Panc1 (cell line): Measurements from ENCODE around the gene VSIR. TPM values are rescaled to one million over a fixed set of nuclear protein-coding genes. Genes with fewer than 3 reads are reported as not detected.

Source experiments
- ATAC-seq: fragments of 200-7000 bp; cut with Tn5 transposase; 2 replicates; pipeline ENCODE4 v1.9.1; 2020; ENCODE audit warnings: mild to moderate bottlenecking, moderate library complexity
- BruUV-seq: library from RNA; stranded (reverse); fragments of 400-500 nt; replicated peaks from 2 replicates; lab custom pipeline; 2021; lab: Mats Ljungman, UMichigan
- CTCF ChIA-PET: fragments of 300-600 bp; sonication (Branson Sonifier 250); formaldehyde crosslinking; loops from one replicate; lab custom pipeline; 2022; ENCODE audit warnings: antibody characterized with exemption; lab: Charles Lee
- POLR2A ChIA-PET: fragments of 300-600 bp; sonication (Branson Sonifier 250); formaldehyde crosslinking; loops from one replicate; lab custom pipeline; 2022; ENCODE audit warnings: antibody characterized with exemption; lab: Charles Lee
- DNase-seq: peaks from one replicate; pipeline ENCODE4 v3.0.0-alpha.2; 2010; ENCODE audit warnings: low read depth, low spot score
- H3K27ac ChIP-seq: 2 replicates; pipeline ENCODE4 v1.5.1; 2011; ENCODE audit warnings: mild to moderate bottlenecking, low read length, inconsistent platforms
- H3K27me3 ChIP-seq: fragments of 200-500 bp; sonication (Bioruptor generic); 2 replicates; pipeline ENCODE4 v1.6.0; 2014; ENCODE audit warnings: low read length, inconsistent platforms; ENCODE audit not compliant: control insufficient read depth, insufficient read depth
- H3K36me3 ChIP-seq: fragments of 200-500 bp; sonication (Bioruptor generic); 2 replicates; pipeline ENCODE4 v1.5.1; 2014; ENCODE audit warnings: inconsistent platforms, mild to moderate bottlenecking, low read length, moderate library complexity; ENCODE audit not compliant: control insufficient read depth, insufficient read depth
- H3K4me1 ChIP-seq: 2 replicates; pipeline ENCODE4 v1.5.1; 2011; ENCODE audit warnings: inconsistent platforms, mild to moderate bottlenecking, low read length, moderate library complexity; ENCODE audit not compliant: control insufficient read depth, insufficient read depth
- H3K4me3 ChIP-seq, 2 experiments: 2 replicates each; pipeline ENCODE4 v1.5.1; 2011 to 2012; ENCODE audit warnings: low read depth in 2 of 2, low read length in 2 of 2, mild to moderate bottlenecking in 2 of 2, inconsistent platforms in 1 of 2, moderate library complexity in 1 of 2
- H3K9me3 ChIP-seq: fragments of 200-500 bp; sonication (Bioruptor generic); 2 replicates; pipeline ENCODE4 v1.5.1; 2014; ENCODE audit warnings: low read depth, mild to moderate bottlenecking, inconsistent platforms, low read length, moderate library complexity; ENCODE audit not compliant: control insufficient read depth, insufficient read depth
- CTCF ChIP-seq: fragments of 450-650 bp; IDR thresholded peaks from 2 replicates; pipeline ENCODE4 v1.5.1; 2017; ENCODE audit warnings: mild to moderate bottlenecking
- POLR2AphosphoS5 ChIP-seq: IDR thresholded peaks from 2 replicates; pipeline ENCODE4 v1.6.1; 2012; ENCODE audit warnings: mild to moderate bottlenecking, low read depth, low read length, moderate library complexity
- REST ChIP-seq, 2 experiments: IDR thresholded peaks; 2 replicates each; pipeline ENCODE4 v1.6.1; 2011 to 2012; ENCODE audit warnings: low read depth in 2 of 2, control low read depth in 1 of 2, low read length in 1 of 2, mild to moderate bottlenecking in 1 of 2, moderate library complexity in 1 of 2; ENCODE audit not compliant: insufficient read depth in 1 of 2
- SIN3A ChIP-seq: IDR thresholded peaks from 2 replicates; pipeline ENCODE4 v1.6.1; 2012; ENCODE audit warnings: low read depth, mild to moderate bottlenecking, low read length, moderate library complexity, borderline replicate concordance; ENCODE audit not compliant: insufficient read depth
- TCF7L2 ChIP-seq: IDR thresholded peaks from 2 replicates; pipeline ENCODE4 v1.6.1; 2011; ENCODE audit warnings: mild to moderate bottlenecking, low read depth, low read length, inconsistent platforms
- in situ Hi-C: cut with HindIII; loops from 2 replicates; pipeline ENCODE4 v1.10.0; 2016; ENCODE audit warnings: low sequenced_read_pairs, low pct_unique_long_range_greater_than_20kb
- intact Hi-C: fragments of 100-400 bp; cut with micrococcal nuclease; formaldehyde crosslinking; loops from one replicate; pipeline ENCODE4 v1.10.0; 2022; ENCODE audit not compliant: unreplicated experiment
- total RNA-seq: library from RNA; stranded (reverse); gene quantifications from one replicate; pipeline ENCODE4 v1.2.1, GENCODE V29; 2021; ENCODE audit not compliant: unreplicated experiment

The VSIR gene
- total RNA-seq, 1 experiment from 2014 or later: 34.9 TPM

DNA sequence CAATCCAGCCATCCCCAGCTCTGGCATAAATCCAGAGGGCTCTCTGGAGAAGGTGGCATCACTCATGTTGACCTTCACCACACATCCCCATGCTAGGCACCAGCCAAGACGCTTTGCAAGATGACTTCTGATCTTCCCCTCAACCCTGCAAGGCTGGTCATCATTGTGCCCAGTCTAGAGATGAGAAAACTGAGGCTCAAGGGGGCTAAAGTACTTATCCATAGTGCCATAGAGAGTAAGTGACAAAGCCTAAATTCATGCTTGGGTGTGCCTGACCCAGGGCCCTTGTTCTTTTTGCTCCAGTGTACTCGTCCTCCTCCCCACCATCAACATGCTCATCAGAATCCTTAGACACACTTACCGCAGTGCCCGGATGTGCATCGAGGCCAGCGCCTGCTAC, 52.0 kb downstream of the VSIR start:
- peaks cover 2% of the 10 kb centered on the region; the same call in 1 of the 2 replicates for H3K4me1 ChIP-seq
- H3K9me3 ChIP-seq: no peaks in the 10 kb centered on the region
- H3K4me3 ChIP-seq: no peak overlapping the region
- no peaks in the 10 kb centered on the region for H3K36me3 ChIP-seq
- no peak for TF ChIP-seq REST (IDR thresholded peaks at IDR 0.05; ENCODE audit: insufficient read depth in 1 of 2, low read depth in 2 of 2, low read length in 1 of 2)
- no peak for TF ChIP-seq SIN3A
- no peak for TF ChIP-seq CTCF
- TF ChIP-seq POLR2AphosphoS5: no peak
- no peak for TF ChIP-seq TCF7L2
- DNase-seq (no peak), ATAC-seq (no peak)
- CTCF ChIA-PET: no interaction called here
- intact Hi-C loops (no loop called here), in situ Hi-C loops (no loop called here)
- no peaks in the 10 kb centered on the region for H3K27me3 ChIP-seq
- H3K27ac ChIP-seq: no peak overlapping the region
- POLR2A ChIA-PET: interaction anchor here (0.5 kb wide), 1 partner anchor 177 kb away, joined by 19 read pairs; no protein-coding TSS in a partner anchor
- BruUV-seq: no TSS peak

DNA sequence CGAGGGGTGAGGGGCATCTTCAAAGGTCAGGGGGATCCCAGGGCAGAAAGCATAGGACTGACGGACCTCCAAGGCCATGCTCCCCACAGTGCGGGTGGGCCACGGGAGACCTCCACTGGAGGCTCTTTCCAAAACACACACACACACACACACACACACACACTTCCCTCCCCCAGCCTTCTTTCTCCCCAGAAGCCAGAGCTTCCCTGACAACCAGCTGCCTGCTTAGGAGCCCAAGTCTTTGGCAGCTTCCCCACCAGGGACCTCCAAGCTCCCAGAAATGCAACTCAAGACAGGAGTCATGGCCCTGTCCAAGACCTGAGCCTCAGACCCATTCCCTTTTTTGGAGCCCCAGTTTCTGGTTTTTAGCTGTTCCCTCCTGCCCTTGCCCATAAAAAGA, 53.0 kb downstream of the VSIR start:
- BruUV-seq: no TSS peak

More for the DNA sequence above, 53.0 kb downstream of the VSIR start:
- in situ Hi-C loops (no loop called here), intact Hi-C loops (no loop called here)
- ATAC-seq: no peak
- CTCF ChIA-PET: interaction anchor here (0.7 kb wide), 2 partner anchors 9 to 23 kb away, joined by 3 to 5 read pairs; no protein-coding TSS in a partner anchor
- H3K9me3 ChIP-seq: no peaks in the 10 kb centered on the region
- POLR2A ChIA-PET: no interaction called here
- no peak for TF ChIP-seq POLR2AphosphoS5
- no peak for TF ChIP-seq REST (IDR thresholded peaks at IDR 0.05; ENCODE audit: insufficient read depth in 1 of 2, low read depth in 2 of 2, low read length in 1 of 2)
- TF ChIP-seq CTCF: no peak
- TF ChIP-seq SIN3A: no peak
- no peak for TF ChIP-seq TCF7L2
- no peaks in the 10 kb centered on the region for H3K27me3 ChIP-seq
- no peaks in the 10 kb centered on the region for H3K36me3 ChIP-seq
- DNase-seq: no peak
- H3K4me1 ChIP-seq: no peaks in the 10 kb centered on the region
- no peak overlapping the region for H3K4me3 ChIP-seq
- no peak overlapping the region for H3K27ac ChIP-seq
